HG02759 (cell line): ENCODE results near the gene GTPBP2.
"Not testable (repeated sequence)": the region's sequence is repeated elsewhere in the genome, so short reads cannot be mapped to it uniquely, and the experiment has no call there.

Source experiments
- ATAC-seq: cut with Tn5 transposase; IDR thresholded peaks from one replicate; pipeline ENCODE4 v1.9.1; 2021; ENCODE audit warnings: mild to moderate bottlenecking, moderate library complexity; ENCODE audit not compliant: unreplicated experiment

The GTPBP2 gene

GRCh38 chr6:43624786-43625288, 4.2 kb downstream of the GTPBP2 start:
- no peak for ATAC-seq

- no peak for ATAC-seq
Observed at GRCh38 chr6:43623880-43624785, 4.9 kb downstream of the GTPBP2 start.

GRCh38 chr6:43622541-43622940, 6.5 kb downstream of the GTPBP2 start:
- ATAC-seq: no peak

GRCh38 chr6:43621836-43622180, 7.3 kb downstream of the GTPBP2 start:
- ATAC-seq: no peak

GRCh38 chr6:43621078-43621835, 7.8 kb downstream of the GTPBP2 start:
- ATAC-seq: no peak

- no peak for ATAC-seq
Observed at GRCh38 chr6:43616725-43617472, 12.2 kb downstream of the GTPBP2 start.

GRCh38 chr6:43614396-43614730, 14.7 kb downstream of the GTPBP2 start:
- ATAC-seq: no peak

GRCh38 chr6:43613721-43614395, 15.2 kb downstream of the GTPBP2 start:
- ATAC-seq: no peak

- ATAC-seq: no peak
Observed at GRCh38 chr6:43610431-43610830, 18.6 kb downstream of the GTPBP2 start.

- ATAC-seq: no peak
Observed at GRCh38 chr6:43609402-43609801, 19.7 kb downstream of the GTPBP2 start.

GRCh38 chr6:43608807-43609206, 20.3 kb downstream of the GTPBP2 start:
- no peak for ATAC-seq

- ATAC-seq: no peak
Observed at GRCh38 chr6:43608310-43608763, 20.7 kb downstream of the GTPBP2 start.

- no peak for ATAC-seq
Observed at GRCh38 chr6:43606019-43606418, 23.0 kb downstream of the GTPBP2 start.

GRCh38 chr6:43604174-43604573, 24.9 kb downstream of the GTPBP2 start:
- ATAC-seq: no peak

GRCh38 chr6:43600595-43600994, 28.5 kb downstream of the GTPBP2 start:
- ATAC-seq: no peak

GRCh38 chr6:43593938-43594337, 35.1 kb downstream of the GTPBP2 start:
- no peak for ATAC-seq

GRCh38 chr6:43589564-43589963, 39.5 kb downstream of the GTPBP2 start:
- not testable (repeated sequence) for ATAC-seq

GRCh38 chr6:43588194-43588593, 40.9 kb downstream of the GTPBP2 start:
- ATAC-seq: no peak

- ATAC-seq: no peak
Observed at GRCh38 chr6:43584892-43585570, 44.0 kb downstream of the GTPBP2 start.

GRCh38 chr6:43582911-43583310, 46.2 kb downstream of the GTPBP2 start:
- ATAC-seq: no peak
